Colon (tissue), 2 donors: ENCODE data around the gene NFYC.

Source experiments
- FAIRE-seq: peaks from 2 replicates; lab custom pipeline; 2012; peaks lifted over from hg19 to GRCh38; lab: Jason Lieb, UNC
- donor health status: control.
- donor health status: control.

NFYC gene

DNA sequence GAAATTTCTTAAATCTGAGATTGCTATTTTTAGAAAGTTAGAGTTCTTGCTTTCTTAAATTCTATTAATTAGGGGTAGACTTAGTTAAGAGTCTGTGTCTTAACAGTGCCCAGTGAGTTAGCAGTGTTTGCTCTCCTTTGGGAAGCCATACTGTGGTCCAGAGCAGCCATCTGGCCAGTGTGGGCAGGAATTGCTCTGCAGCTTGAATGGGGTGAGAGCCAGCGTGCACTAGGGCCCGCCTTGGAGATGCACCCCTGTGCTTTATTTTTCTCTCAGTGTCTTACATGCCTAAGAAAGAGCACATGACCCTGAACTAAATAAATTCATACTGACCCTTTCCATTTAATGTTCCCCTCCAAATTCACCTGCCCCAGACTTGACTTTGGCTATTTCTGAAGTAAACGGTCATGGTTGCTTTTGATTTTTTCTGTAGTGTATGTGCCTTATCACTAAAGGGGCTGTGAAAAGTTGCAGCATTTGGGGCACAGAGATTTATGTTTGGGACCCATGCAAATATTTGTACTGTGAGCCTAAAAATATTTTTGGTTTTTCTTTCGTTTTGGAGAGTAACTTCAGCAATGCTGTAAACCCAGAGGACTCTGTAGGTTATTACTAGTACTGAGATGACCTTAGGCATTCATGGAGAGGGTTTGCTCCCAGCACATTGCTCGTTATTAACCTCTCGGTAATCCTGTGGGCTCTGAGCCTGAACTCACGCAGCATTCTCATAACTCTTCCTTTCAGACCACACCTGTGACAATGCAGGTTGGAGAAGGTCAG is 70.8 kb downstream of the NFYC start:
- no peak for FAIRE-seq

DNA sequence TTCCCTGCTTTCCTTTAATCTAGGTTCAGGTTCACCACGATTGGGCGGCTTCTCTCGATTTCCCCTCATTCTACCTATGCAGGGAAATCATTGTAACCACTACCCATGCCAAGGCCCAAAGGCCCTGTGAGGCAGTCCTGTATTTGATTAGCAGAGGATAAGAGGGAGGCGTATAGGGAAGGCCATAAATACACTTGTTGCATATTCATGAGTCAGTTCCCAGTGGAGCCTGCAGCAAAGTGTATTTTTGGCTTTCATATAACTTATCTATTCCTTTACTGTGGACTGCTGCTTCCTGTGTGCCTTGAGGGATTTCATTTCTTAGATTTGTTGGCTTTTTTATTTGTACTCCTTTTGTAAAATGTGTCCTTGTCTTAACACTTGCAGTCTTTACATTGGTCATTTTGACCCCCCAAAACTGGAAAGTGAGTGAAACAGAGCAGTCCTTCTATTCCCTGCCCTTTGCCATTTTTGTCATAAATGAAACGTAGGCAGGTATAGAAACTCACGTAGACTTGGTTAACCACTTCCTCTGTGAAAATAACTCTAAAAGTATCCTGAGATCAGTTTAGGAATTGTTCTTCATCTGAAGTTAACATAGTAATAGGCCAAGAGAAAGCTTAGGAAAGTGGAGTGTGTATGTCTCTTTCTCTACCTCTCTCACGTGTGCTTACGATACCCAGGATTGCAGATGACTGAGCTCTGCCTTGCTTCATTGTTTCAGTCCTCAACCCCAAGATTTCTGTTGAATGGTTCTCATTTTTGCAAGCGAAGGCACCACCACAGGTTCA is 72.4 kb downstream of the NFYC start:
- FAIRE-seq, result no peak

DNA sequence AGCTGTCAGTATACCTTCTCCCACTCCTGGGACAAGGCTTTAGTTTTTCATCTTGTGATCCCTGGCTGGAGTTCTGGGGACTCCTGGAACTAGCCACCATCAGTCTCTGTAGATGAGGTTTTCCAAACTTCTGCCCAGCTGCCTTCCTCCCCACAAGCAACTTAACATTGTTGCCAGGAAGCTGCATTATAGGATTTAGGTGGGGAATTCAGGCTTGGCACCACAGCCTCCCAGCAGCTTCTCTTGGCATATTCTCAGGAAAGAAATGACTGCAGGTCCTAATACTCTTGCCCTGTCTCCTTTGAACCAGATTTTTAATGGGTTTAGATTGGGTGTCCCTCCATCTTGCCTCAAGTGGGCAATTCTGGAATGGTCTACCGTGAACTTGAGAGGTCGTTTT is 73.5 kb downstream of the NFYC start:
- FAIRE-seq, result no peak

DNA sequence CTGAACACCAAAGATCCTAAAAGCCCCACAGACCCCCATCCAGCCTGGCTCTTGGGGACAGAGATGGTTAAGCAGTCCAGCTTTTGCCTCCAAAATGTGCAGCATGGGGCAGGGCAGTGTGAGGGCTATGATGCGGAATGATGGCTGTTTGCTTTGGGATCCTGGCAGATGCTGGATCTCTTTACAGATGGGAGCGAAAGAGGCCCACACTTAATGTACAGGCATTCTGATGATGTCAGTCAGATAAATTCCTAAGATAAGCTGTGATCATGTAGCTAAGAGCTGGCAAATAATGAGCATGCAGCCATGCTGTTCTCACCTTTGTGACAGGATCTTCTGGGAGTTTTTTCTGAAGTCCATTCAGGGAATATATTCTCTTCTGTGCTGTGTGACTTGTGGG is 74.5 kb downstream of the NFYC start:
- FAIRE-seq, result no peak

DNA sequence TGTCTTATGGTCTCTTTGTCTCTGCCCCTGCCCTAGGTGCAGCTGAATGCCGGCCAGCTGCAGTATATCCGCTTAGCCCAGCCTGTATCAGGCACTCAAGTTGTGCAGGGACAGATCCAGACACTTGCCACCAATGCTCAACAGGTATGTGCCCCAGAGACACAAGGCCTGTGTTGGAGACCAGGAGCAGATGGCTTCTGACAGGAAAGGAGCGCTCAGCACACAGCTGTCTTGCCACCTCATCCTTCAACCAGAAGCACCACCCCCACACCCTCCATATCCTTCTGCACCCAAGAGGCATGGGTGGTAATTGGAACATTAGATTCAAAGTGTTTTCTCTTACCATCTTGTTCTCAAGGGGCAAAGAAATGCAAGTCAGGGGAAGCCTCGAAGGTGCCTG is 75.1 kb downstream of the NFYC start:
- no peak for FAIRE-seq

DNA sequence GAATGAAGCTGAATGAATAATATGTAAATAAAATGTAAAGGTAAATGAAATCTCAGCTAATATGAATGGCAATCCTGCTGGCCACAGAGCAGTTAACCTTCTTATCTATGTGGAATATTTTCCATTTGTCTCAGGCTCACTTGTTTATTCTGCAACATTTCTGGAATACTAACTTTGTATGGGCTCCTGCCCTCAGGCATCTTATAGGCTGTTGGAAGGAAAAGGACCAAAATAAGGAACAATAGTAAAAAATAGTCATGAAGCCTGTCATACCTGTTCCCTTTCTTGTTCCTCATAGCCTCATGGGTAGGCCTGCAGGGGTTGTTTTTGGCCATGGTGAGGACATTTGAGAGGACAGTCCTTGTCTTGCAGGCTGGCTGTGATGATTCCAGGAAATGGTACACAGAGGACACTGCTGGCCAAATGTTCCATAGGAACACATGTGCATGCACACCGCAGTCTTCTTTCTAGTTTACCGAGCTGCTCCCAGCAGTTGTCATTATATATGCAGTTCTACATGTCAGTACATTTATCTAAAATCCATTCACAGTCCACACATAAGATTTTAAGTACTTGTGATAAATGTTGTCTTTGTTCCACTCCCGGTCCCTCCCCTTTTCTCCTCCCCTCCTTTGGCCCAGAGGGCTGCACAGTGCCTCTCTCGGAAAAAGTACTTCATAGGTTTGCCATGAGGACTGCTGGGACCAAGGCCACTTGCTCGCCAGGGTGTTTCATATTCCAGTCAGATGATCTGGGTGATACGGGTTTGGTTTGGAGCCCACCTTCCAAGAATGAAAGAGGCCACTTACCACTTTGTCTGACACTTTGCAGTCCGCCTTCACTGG is 76.9 kb downstream of the NFYC start:
- no peak for FAIRE-seq

DNA sequence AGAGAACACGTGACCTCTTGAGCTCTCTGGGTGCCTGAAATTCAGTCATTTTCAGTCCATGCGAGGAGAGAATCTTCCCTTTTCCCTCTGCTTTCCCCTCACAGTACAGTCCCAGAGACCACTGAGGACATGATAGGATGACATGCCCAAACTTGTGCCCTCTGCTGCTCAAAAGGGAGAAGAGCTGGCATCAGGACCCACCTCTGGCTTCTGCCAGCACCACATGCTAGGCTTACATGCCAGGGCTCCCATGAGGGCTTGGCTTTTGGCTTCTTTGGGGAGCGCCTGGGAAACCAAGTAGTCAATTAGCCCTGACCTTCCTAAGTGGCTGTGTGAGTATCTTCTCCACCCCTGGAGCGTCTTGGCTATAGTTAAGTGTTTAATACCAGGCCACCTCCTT is 78.3 kb downstream of the NFYC start:
- FAIRE-seq, result no peak

DNA sequence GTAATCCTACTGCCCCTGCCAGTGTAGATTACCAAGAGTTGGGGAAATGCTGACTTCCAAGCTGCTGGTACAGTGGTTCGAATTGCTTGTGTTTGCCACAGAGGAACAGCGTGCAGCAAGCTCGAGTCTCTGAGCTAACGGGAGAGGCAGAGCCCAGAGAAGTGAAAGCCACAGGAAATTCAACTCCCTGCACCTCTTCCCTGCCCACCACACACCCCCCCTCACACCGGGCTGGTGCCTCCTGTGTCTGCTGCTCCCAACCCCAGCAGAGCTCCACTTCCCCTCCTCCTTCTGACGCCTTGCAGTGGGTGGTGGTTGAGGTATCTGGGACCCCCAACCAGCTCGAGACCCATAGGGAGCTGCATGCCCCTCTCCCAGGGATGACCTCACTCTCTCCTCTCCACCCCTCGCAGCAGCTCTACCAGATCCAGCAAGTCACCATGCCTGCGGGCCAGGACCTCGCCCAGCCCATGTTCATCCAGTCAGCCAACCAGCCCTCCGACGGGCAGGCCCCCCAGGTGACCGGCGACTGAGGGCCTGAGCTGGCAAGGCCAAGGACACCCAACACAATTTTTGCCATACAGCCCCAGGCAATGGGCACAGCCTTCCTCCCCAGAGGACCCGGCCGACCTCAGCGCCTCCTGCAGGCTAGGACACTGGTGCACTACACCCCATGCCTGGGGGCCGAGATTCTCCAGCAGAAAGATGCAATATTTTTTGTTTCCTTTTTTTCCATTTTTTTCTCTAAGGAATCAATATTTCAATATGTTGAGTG is 79.0 kb downstream of the NFYC start:
- no peak for FAIRE-seq

DNA sequence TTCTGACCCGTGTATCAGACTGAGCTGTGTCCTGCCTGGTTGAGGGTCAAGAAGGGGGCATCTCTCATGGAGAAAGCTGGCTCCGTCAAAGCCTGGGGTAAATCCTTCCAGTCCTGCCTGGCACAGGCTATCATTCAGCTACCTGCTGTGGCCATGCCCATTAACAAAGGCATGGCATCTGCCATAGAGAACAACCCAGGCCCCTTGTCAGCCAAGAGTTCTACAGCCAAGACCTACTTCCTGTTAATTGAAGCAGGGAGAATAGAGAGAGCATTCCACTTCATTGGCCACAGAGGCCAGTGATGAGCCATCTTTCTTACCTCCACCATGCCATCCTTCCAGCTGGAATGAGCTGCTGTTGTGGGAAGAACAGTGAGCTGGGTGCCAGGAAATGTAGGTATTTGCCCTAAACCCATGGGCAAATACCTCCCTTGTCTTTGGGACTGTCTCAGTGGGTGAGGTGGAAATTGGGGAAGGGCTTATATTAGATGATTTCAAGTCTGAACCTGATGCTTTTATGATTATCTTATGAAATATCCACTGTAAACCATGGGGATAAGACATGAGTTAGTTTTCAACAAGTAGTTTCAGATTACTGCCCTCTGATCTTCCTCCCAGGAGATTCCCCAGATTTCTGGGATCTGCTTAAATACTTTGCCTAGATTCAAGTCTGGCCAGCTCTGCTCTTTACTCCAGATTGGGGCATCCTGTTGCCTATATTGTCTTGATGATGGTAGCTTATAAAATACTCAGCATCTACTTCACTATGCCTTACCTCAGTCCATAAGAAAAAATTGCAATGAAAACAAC is 80.8 kb downstream of the NFYC start:
- FAIRE-seq, result no peak

DNA sequence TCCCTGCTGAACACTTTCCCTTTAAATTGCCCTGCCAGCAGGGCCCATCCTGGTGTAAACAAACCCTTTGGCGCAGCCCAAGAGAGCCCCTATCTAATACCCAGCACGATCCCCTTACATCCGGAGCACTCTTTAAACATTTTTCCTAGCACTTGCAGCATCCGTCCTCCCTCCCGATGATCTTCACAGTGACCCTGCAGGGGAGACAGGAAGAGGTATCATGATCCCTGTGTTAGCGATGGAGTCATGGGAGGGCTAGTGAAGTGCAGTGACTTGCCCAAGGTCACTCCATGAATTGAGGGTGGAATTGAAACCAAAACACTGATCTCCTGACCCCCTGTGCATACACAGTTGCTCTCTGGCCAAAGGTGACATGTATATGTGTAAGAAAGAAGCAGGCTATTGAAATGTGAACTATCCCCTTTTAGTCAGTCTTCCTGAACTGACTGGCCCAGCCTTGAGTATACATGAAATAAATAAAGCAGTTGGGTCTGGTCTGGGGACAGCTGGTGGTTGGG is 82.3 kb downstream of the NFYC start:
- FAIRE-seq, result no peak

DNA sequence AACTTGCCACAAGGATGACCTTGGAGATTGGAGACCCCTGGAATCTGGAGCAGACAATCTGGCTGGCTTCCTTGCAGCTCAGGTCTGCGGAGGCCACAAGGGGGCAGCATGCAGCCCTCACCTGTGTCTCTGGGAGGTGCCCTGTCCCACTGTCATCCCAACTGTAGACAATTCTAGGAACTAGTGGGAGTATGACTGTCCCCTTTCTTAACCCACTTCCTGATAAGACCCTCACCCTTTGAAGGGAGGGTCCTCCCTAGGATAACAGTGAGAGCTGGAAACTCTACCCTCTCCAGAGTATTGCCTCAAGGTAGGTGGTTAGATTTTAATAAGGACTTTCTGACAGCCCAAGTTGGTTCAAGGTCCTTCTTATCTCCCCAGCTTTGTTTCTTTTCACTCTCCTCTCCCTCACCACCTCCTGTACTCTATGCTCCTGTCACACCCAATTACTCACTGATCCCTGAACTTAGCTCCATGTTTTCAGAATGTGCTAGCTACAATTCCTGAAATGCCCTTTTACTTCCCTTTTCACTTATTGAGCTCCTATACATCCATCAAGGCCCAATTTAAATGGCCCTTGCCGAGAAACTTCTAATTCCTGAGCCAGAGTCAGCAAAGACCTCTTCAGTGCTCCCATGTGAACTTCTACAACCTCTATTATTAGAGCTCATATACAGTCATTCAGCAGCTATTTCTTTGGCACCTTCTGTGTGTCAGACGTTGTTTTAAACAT is 82.9 kb downstream of the NFYC start:
- no peak for FAIRE-seq

DNA sequence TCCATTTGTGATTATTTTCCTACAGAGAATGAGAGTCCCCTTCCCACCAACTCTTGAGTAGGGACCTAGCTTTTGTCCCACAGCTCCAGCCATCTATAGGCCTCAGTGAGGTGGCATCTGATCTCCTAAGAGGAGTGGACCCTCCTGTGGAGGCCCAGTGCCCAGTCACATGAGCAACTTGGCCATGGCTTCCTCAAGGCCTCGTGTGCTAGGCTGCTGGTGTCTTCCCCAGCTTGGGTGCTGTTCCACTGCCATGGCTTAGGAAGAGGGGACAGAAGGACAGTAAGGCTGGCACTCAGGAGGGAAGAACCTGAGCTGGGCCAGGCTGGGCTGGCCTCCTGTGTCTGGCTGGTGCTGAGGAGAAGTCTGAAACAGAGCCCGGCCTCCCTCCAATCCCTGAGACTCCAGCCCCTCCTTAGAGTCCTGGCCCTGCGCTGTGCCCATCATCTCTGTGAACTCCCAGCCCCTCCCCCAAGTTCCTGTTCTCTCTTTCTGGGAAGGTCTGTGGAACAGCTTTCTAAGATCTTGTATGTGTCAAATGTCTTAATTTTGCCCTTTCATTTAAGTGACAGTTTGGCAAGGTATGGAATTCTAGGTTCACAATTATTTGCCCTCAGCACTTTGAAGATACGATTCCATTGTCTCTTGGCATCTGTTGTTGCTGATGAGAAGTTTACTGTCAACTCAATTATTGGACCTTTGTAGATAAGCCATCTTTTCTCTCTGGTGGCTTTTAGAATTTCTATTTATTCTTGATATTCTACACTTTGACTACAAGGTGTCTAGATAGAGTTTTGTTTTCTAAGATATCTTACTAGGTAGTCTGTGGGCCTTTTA is 85.0 kb downstream of the NFYC start:
- FAIRE-seq, result no peak

DNA sequence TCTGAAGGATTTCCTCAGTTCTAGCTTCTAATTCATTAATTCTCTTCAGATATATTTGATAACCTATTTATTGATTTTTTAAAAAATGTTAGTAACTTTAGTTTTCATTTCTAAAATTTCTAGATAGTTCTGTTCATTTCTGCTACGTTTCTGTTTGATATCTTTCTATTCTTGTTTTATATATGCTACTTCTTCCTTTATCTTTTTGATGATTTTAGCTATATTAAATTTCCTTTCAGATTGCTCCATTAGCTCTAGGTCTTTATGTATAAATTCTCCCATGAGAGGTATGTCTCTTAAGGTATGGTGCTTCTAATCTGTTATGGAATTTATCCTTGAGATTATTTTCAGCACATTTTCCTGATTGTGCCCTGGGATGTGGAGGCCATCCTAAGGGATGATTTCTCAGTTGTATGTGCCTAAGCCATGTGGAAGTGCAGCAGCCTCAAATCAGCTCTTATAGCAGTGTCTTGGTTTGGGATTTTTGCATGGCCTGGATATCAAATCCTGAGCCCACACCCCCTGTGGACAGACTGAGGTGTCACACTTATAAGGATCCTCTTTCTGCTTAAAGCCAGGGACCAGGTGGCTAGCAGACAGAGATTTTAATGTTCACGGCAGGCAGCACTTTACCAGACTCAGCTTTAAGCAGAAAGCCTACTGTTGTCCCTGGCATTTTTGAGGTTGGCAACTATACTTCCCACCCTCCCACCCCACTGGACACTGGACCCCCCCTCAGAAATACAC is 85.9 kb downstream of the NFYC start:
- FAIRE-seq, result no peak

DNA sequence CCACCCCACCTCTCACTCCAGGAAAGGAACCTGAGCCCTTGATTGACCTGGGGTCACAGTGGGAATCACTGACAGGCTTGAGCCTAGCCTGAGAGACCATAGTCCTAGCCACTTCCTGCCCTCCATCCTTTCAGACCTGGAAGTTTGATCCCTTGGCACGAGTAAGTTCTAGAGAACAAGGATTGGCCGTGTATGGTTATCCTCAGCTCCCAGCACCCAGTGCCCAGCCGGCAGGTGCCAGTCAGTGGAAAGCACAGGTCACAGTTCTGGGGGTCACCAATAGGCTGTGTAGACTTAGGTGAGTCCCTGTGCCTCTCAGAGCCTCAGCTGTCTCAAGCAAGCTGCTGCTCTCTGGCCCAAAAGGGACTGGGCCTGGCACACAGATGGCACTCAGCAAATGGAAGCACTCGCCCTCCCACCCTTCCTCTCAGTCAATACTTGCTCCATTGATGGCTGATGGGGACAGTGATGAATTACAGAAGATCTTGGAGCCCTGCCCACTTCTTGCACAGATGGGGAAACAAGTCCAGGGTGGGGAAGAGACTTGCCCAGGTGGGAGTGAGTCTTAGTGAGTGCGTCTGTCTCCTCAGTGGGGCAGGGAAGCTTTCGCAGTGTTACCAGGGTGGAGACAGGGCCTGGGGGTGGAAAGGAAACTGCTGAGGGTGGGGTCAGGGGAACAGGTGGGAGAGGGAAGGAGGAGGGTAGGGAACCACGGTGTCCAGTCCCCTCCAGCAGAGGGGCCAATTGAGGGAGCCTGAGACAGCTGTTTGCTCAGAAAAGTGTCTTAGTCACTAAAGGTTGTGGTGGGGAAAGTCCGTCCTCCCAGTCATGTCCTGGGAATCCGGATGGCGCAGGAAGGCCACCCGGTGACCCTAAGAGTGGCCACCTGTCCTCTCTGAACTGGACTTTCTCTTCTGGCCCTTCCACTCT is 89.4 kb downstream of the NFYC start:
- no peak for FAIRE-seq

DNA sequence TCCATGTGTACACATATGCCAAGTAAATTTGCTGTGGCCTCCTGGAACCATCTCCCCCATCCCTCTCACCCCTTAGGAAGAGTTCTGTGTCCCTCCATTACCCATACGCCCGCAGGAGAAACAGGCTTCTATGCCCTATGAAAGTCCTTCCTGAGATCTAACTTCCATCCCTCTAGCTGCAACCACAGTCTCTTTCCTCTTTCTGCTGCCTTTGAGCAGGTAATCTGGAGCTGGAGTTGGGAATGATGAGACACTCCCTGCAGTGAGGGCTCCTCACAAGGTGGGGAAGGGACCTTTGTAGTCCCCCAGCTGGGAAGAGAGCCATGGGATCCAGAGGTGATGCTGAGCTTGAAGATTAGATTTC is 90.1 kb downstream of the NFYC start:
- FAIRE-seq, result no peak

DNA sequence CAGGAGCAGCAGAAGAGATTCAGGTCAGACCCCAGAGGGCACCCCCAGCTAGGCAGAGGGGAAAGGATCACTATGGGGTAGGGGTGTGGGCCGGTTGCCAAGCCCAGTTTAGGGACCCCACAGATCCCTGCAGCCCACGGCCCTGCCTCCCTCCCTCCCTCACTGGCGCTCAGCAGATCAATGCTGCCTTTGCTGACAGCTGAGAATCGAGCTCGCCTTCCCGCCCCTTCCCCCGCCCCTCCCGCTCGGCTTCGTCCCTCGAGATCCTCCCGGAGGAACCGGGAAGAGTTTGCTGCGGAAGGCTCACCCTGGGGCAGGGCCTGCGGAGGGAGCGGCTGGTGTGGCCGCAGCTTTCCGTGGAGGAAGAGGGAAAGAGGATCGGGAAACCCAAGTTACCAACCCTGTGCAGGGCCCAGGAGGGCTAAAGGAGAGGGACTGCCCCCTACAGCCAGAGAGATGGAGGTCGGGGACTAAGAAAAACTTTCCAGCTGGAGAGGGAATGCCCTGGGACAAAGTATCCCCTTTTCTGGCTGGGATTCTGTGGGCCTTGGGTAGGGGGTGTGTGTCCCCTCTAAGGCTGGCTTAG is 91.0 kb downstream of the NFYC start:
- FAIRE-seq, result no peak
